ENCODE measurements around the gene KCNG2. TPM values are rescaled to one million over a fixed set of nuclear protein-coding genes. Genes with fewer than 3 reads are reported as not detected.

The KCNG2 gene
- total RNA-seq, 2 experiments from 2014 or later, result not detected

GRCh38 chr18:79901665-79902064 is 103.9 kb downstream of the KCNG2 start:
- no TSS peak for BruUV-seq (replicated peaks)
- H2AFZ ChIP-seq (ENCODE audit: low read length), result no peak overlapping the region
- H3K27ac ChIP-seq (ENCODE audit: low read depth, low read length, poor library complexity, severe bottlenecking), result no peak overlapping the region
- H3K4me2 ChIP-seq (ENCODE audit: low read length), result no peak overlapping the region
- no peaks in the 10 kb centered on the region for H3K9me2 ChIP-seq (ENCODE audit: insufficient read depth, low read length)
- CTCF ChIA-PET (ENCODE audit: unreplicated experiment), result no interaction called here
- intact Hi-C loops (cut with micrococcal nuclease; ENCODE audit: unreplicated experiment), result no loop called here
- H3K4me1 ChIP-seq (ENCODE audit: insufficient read depth, low read length, poor library complexity, severe bottlenecking), result no peaks in the 10 kb centered on the region
- TF ChIP-seq CTCF (conservative IDR thresholded peaks at IDR 0.05; ENCODE audit: low read length), result no peak
- H3K4me3 ChIP-seq (ENCODE audit: low read depth, low read length, poor library complexity, severe bottlenecking), result no peak overlapping the region
- no peak for DNase-seq (ENCODE audit: low spot score)
- no peaks in the 10 kb centered on the region for H3K79me2 ChIP-seq (ENCODE audit: insufficient read depth, low read depth, low read length)
- no peaks in the 10 kb centered on the region for H3K9me3 ChIP-seq (ENCODE audit: low read length)
- POLR2A ChIA-PET, result no interaction called here
- no peaks in the 10 kb centered on the region for H3K36me3 ChIP-seq (ENCODE audit: insufficient read depth, low read length)
- no peaks in the 10 kb centered on the region for H4K20me1 ChIP-seq (ENCODE audit: insufficient read depth, low read length)

GRCh38 chr18:79902075-79902474 is 104.3 kb downstream of the KCNG2 start:
- Histone ChIP-seq H3K4me1 (ENCODE audit: insufficient read depth, low read length, poor library complexity, severe bottlenecking) (no peaks in the 10 kb centered on the region), H2AFZ (ENCODE audit: low read length) (no peak overlapping the region), H3K36me3 (ENCODE audit: insufficient read depth, low read length) (no peaks in the 10 kb centered on the region), H4K20me1 (ENCODE audit: insufficient read depth, low read length) (no peaks in the 10 kb centered on the region), H3K4me2 (ENCODE audit: low read length) (no peak overlapping the region), H3K27ac (ENCODE audit: low read depth, low read length, poor library complexity, severe bottlenecking) (no peak overlapping the region), H3K9me3 (ENCODE audit: low read length) (no peaks in the 10 kb centered on the region), H3K9me2 (ENCODE audit: insufficient read depth, low read length) (no peaks in the 10 kb centered on the region), H3K79me2 (ENCODE audit: insufficient read depth, low read depth, low read length) (no peaks in the 10 kb centered on the region), H3K4me3 (ENCODE audit: low read depth, low read length, poor library complexity, severe bottlenecking) (no peak overlapping the region)
- no peak for DNase-seq (ENCODE audit: low spot score)
- TF ChIP-seq CTCF (conservative IDR thresholded peaks at IDR 0.05; ENCODE audit: low read length) (no peak), EZH2phosphoT487 (IDR thresholded peaks at IDR 0.05; ENCODE audit: borderline replicate concordance, low read depth, low read length) (no peak)
- POLR2A ChIA-PET, result no interaction called here
- CTCF ChIA-PET (ENCODE audit: unreplicated experiment), result no interaction called here
- BruUV-seq (replicated peaks), result no TSS peak
- intact Hi-C loops (cut with micrococcal nuclease; ENCODE audit: unreplicated experiment), result no loop called here

GRCh38 chr18:79902640-79903039 is 104.9 kb downstream of the KCNG2 start:
- Histone ChIP-seq H3K4me1 (ENCODE audit: insufficient read depth, low read length, poor library complexity, severe bottlenecking) (no peaks in the 10 kb centered on the region), H3K4me3 (ENCODE audit: low read depth, low read length, poor library complexity, severe bottlenecking) (no peak overlapping the region), H3K9me3 (ENCODE audit: low read length) (no peaks in the 10 kb centered on the region), H2AFZ (ENCODE audit: low read length) (no peak overlapping the region), H3K79me2 (ENCODE audit: insufficient read depth, low read depth, low read length) (no peaks in the 10 kb centered on the region), H3K4me2 (ENCODE audit: low read length) (no peak overlapping the region), H4K20me1 (ENCODE audit: insufficient read depth, low read length) (no peaks in the 10 kb centered on the region), H3K27ac (ENCODE audit: low read depth, low read length, poor library complexity, severe bottlenecking) (no peak overlapping the region), H3K36me3 (ENCODE audit: insufficient read depth, low read length) (no peaks in the 10 kb centered on the region), H3K9me2 (ENCODE audit: insufficient read depth, low read length) (no peaks in the 10 kb centered on the region)
- TF ChIP-seq EZH2phosphoT487 (IDR thresholded peaks at IDR 0.05; ENCODE audit: borderline replicate concordance, low read depth, low read length) (no peak), CTCF (conservative IDR thresholded peaks at IDR 0.05; ENCODE audit: low read length) (no peak)
- no peak for DNase-seq (ENCODE audit: low spot score)
- no TSS peak for BruUV-seq (replicated peaks)
- ChIA-PET CTCF (ENCODE audit: unreplicated experiment) (no interaction called here), POLR2A (no interaction called here)
- intact Hi-C loops (cut with micrococcal nuclease; ENCODE audit: unreplicated experiment), result no loop called here

All from OCI-LY7 (cell line).